GM06990 (cell line): ENCODE data around the gene COL18A1.
"Not testable (repeated sequence)": the region's sequence is repeated elsewhere in the genome, so short reads cannot be mapped to it uniquely, and the experiment has no call there.

Experiments
- DNase-seq: peaks from one replicate; pipeline ENCODE4 v3.0.0-alpha.2; 2011; ENCODE audit not compliant: insufficient read length; ENCODE audit errors: extremely low read depth
- H3K27me3 ChIP-seq: replicated peaks from 2 replicates; pipeline ENCODE4 v1.6.0; 2011; ENCODE audit warnings: low read length; ENCODE audit not compliant: control insufficient read depth, insufficient read depth
- H3K36me3 ChIP-seq: 2 replicates; pipeline ENCODE4 v1.5.1; 2011; ENCODE audit warnings: low read length; ENCODE audit not compliant: control insufficient read depth, insufficient read depth
- H3K4me3 ChIP-seq: replicated peaks from 2 replicates; pipeline ENCODE4 v1.5.1; 2011; ENCODE audit warnings: low read depth, mild to moderate bottlenecking, control low read depth, low read length
- TF ChIP-seq, protein P1 (sequence below): IDR thresholded peaks from 2 replicates; pipeline ENCODE4 v1.5.1; 2011; ENCODE audit warnings: low read length, control low read depth, mild to moderate bottlenecking, inconsistent platforms; ENCODE audit not compliant: insufficient read depth, poor library complexity, severe bottlenecking

Gene COL18A1

GRCh38 chr21:45433911-45434644 lies 29.1 kb downstream of the COL18A1 start:
- H3K27me3 ChIP-seq = no peaks in the 10 kb centered on the region
- DNase-seq = no peak
- H3K36me3 ChIP-seq = no peaks in the 10 kb centered on the region
- no peak overlapping the region for H3K4me3 ChIP-seq
- TF ChIP-seq, protein P1, sequence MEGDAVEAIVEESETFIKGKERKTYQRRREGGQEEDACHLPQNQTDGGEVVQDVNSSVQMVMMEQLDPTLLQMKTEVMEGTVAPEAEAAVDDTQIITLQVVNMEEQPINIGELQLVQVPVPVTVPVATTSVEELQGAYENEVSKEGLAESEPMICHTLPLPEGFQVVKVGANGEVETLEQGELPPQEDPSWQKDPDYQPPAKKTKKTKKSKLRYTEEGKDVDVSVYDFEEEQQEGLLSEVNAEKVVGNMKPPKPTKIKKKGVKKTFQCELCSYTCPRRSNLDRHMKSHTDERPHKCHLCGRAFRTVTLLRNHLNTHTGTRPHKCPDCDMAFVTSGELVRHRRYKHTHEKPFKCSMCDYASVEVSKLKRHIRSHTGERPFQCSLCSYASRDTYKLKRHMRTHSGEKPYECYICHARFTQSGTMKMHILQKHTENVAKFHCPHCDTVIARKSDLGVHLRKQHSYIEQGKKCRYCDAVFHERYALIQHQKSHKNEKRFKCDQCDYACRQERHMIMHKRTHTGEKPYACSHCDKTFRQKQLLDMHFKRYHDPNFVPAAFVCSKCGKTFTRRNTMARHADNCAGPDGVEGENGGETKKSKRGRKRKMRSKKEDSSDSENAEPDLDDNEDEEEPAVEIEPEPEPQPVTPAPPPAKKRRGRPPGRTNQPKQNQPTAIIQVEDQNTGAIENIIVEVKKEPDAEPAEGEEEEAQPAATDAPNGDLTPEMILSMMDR = no peak

- no peak for DNase-seq
- TF ChIP-seq, protein P1 = no peak
- Histone ChIP-seq H3K36me3 (no peaks in the 10 kb centered on the region), H3K4me3 (no peak overlapping the region), H3K27me3 (no peaks in the 10 kb centered on the region)
Observed at GRCh38 chr21:45434645-45435217, 29.8 kb downstream of the COL18A1 start.

DNA sequence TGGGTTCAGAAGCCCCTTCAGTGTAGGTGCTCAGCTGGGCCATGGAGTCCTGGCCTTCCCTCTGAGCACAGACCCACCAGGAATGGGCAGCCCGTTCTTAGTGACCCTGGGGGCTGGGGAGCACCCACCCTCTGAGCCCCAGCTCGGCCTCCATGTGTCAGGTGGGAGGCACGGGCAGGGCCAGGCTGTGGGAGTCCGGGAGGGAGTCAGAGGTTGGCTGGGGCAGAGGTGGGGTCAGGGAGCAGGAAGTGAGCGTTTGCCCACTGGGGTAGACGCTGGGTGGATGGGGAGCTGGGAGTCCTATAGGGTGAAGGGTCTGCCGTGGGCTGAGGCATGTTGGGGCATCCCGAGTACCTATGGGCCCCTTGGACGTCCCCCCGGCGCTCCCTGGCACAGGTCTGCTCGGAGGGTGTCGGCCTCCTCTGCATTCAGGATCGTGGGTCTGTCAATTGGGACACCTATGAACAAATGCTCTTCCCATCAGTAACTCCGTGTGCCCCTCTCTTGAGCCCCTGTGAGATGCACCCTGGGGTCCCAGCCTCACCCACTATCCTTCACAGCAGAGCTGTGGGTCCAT lies 30.5 kb downstream of the COL18A1 start:
- Histone ChIP-seq H3K27me3 (no peaks in the 10 kb centered on the region), H3K4me3 (no peak overlapping the region), H3K36me3 (no peaks in the 10 kb centered on the region)
- DNase-seq = no peak
- TF ChIP-seq, protein P1 = no peak

DNA sequence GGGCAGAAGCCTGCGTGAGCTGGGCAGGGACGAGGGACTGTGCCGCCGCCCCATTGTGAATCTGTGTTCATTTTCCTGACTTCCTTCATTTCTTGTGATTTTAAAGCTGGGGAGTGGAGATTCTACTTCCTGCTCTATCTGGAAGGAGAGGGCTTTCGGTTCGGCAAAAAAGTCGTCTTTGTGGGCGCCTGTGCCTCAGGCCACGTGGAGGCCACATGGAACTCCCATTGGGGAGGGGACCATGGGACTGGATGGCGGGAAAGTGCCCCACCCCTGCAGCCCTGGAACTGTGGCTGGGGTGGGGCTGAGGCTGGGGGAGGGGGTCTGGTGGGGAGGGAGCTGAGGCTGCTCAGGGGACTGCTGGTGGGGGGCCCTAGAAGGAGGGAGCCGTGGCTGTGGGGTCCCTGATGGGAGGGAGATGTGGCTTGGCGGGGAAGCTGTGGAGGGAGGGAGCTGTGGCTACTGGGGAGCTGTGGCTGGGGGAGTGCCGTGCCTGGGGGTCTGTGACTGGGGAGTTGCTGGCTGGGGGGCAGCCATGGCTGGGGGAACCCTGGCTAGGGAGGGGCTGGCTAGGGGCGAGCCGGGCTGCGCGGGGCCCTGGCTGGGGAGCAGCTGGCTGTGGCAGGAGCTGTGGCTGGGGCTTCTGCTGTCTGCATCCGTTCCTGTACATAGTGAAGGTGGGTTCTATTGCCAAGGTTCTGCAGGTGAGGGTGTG lies 31.5 kb downstream of the COL18A1 start:
- TF ChIP-seq, protein P1 = no peak
- Histone ChIP-seq H3K4me3 (no peak overlapping the region), H3K36me3 (no peaks in the 10 kb centered on the region), H3K27me3 (no peaks in the 10 kb centered on the region)
- no peak for DNase-seq

DNA sequence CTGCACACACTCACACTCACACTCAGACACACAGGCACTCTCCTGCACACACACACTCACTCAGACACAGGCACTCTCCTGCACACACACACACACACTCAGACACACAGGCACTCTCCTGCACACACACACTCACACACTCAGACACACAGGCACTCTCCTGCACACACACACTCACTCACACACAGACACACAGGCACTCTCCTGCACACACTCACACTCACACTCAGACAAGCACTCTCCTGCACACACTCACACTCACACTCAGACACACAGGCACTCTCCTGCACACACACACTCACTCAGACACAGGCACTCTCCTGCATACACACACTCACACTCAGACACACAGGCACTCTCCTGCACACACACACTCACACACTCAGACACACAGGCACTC lies 32.9 kb downstream of the COL18A1 start:
- not testable (repeated sequence) for H3K4me3 ChIP-seq, H3K27me3 ChIP-seq, DNase-seq, H3K36me3 ChIP-seq
